ENCODE data around the gene TMCO4. TPM values are rescaled to one million over a fixed set of nuclear protein-coding genes. Genes with fewer than 3 reads are reported as not detected.

Gene TMCO4
- total and polyA plus RNA-seq, 2 donors (not counting 3 experiments of a cell fraction or from before 2014, with no cell fraction given), result 7.6 to 10.3 TPM

DNA sequence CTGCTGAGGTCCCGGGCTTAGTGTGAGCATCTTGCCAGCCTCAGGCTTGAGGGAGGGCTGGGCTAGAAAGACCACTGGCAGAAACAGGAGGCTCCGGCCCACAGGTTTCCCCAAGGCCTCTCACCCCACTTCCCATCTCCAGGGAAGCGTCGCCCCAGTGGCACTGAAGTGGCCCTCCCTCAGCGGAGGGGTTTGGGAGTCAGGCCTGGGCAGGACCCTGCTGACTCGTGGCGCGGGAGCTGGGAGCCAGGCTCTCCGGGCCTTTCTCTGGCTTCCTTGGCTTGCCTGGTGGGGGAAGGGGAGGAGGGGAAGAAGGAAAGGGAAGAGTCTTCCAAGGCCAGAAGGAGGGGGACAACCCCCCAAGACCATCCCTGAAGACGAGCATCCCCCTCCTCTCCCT is 142.2 kb downstream of the TMCO4 start:
- Histone ChIP-seq H3K4me1 (ENCODE audit: control insufficient read depth, extremely low read depth, insufficient read depth, low read length) (peaks cover 4% of the 10 kb centered on the region), H3K4me2 (ENCODE audit: insufficient read depth, low read length) (no peak overlapping the region), H3K4me3 (replicated peaks in 1 of 3; ENCODE audit: insufficient read depth in 1 of 3, low read depth in 1 of 3, low read length in 3 of 3) (no peak overlapping the region), H3K9me3 (replicated peaks; ENCODE audit: control insufficient read depth, insufficient read depth, low read length) (no peaks in the 10 kb centered on the region), H3K27ac (ENCODE audit: insufficient read depth, low read depth, low read length) (no peak overlapping the region), H3K9ac (replicated peaks; ENCODE audit: extremely low read depth, insufficient read depth, low read length) (no peak overlapping the region), H3K9me1 (replicated peaks; ENCODE audit: control insufficient read depth, extremely low read depth, insufficient read depth, low read length) (no peaks in the 10 kb centered on the region), H3K36me3 (ENCODE audit: control insufficient read depth in 2 of 2, extremely low read depth in 1 of 2, insufficient read depth in 2 of 2, low read length in 2 of 2) (no peaks in the 10 kb centered on the region), H4K20me1 (replicated peaks; ENCODE audit: control insufficient read depth, extremely low read depth, insufficient read depth, low read length) (no peaks in the 10 kb centered on the region), H3K27me3 (ENCODE audit: control insufficient read depth in 2 of 2, insufficient read depth in 2 of 2, low read length in 2 of 2) (peaks cover 0 to 3% of the 10 kb centered on the region in 2 experiments), H2AFZ (ENCODE audit: low read depth, low read length) (no peak overlapping the region), H3K79me2 (ENCODE audit: control insufficient read depth, insufficient read depth, low read length) (no peaks in the 10 kb centered on the region)
- no TSS peak for BruUV-seq (replicated peaks)
- intact Hi-C loops (cut with micrococcal nuclease) (no loop called here), dilution Hi-C loops (cut with MboI; ENCODE audit: extremely low pct_ligation_motif_present, low sequenced_read_pairs) (no loop called here)
- FAIRE-seq (no peak), DNase-seq (ENCODE audit: low read depth, low spot score) (no peak)
- ChIA-PET CTCF (interaction anchor here (0.6 to 1.9 kb wide), 2 partner anchors 234 to 313 kb away, joined by 3 to 5 read pairs; no protein-coding TSS in a partner anchor), POLR2A (no interaction called here)
- no peak for TF ChIP-seq POLR2AphosphoS5 (IDR thresholded peaks at IDR 0.05; ENCODE audit: insufficient read depth, low read depth, low read length)
- TF ChIP-seq, protein P1, sequence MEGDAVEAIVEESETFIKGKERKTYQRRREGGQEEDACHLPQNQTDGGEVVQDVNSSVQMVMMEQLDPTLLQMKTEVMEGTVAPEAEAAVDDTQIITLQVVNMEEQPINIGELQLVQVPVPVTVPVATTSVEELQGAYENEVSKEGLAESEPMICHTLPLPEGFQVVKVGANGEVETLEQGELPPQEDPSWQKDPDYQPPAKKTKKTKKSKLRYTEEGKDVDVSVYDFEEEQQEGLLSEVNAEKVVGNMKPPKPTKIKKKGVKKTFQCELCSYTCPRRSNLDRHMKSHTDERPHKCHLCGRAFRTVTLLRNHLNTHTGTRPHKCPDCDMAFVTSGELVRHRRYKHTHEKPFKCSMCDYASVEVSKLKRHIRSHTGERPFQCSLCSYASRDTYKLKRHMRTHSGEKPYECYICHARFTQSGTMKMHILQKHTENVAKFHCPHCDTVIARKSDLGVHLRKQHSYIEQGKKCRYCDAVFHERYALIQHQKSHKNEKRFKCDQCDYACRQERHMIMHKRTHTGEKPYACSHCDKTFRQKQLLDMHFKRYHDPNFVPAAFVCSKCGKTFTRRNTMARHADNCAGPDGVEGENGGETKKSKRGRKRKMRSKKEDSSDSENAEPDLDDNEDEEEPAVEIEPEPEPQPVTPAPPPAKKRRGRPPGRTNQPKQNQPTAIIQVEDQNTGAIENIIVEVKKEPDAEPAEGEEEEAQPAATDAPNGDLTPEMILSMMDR (IDR thresholded peaks at IDR 0.05; ENCODE audit: extremely low read depth in 1 of 2, insufficient read depth in 1 of 2, low read depth in 1 of 2, low read length in 2 of 2), result no peak
- TF ChIP-seq POLR2A (IDR thresholded peaks at IDR 0.05; ENCODE audit: low read depth, low read length), result no peak
- TF ChIP-seq, protein P2, sequence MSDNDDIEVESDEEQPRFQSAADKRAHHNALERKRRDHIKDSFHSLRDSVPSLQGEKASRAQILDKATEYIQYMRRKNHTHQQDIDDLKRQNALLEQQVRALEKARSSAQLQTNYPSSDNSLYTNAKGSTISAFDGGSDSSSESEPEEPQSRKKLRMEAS (IDR thresholded peaks at IDR 0.05; ENCODE audit: insufficient read depth, insufficient read length), result no peak
- no peak for TF ChIP-seq GATA2 (IDR thresholded peaks at IDR 0.05; ENCODE audit: insufficient read depth, insufficient read length, low read depth, low read length)
- no peak for TF ChIP-seq FOS (IDR thresholded peaks at IDR 0.05; ENCODE audit: borderline replicate concordance, insufficient read depth, low read length)
- no peak for TF ChIP-seq EZH2 (IDR thresholded peaks at IDR 0.05; ENCODE audit: borderline replicate concordance, low read depth, low read length, severe bottlenecking)
- no peak for TF ChIP-seq JUN (IDR thresholded peaks at IDR 0.05; ENCODE audit: borderline replicate concordance, insufficient read depth, insufficient read length, low read depth)
- TF ChIP-seq MYC (IDR thresholded peaks at IDR 0.05; ENCODE audit: low read depth, low read length), result no peak
